HepG2 (cell line): ENCODE results near the gene MTRR.

Source experiments
- NFKBIZ ChIP-seq: IDR thresholded peaks from 2 replicates; pipeline ENCODE4 v1.6.1; 2018; ENCODE audit warnings: missing genetic modification reagents, missing compliant biosample characterization
- SUZ12 ChIP-seq: fragments of 150-350 bp; IDR thresholded peaks from 2 replicates; pipeline ENCODE4 v1.6.1; 2014; ENCODE audit warnings: low read depth, low read length
- ZBTB33 ChIP-seq: sonication (generic); formaldehyde crosslinking; IDR thresholded peaks from 2 replicates; pipeline ENCODE4 v1.4.0; 2020; ENCODE audit warnings: missing genetic modification reagents
- ZNF431 ChIP-seq: sonication (generic); formaldehyde crosslinking; IDR thresholded peaks from 2 replicates; pipeline ENCODE4 v1.9.0; 2022; ENCODE audit warnings: missing genetic modification reagents, low read depth, mild to moderate bottlenecking, borderline replicate concordance

- TF ChIP-seq ZNF431 (CRISPR knock-in tag) (no peak), ZBTB33 (CRISPR knock-in tag) (no peak), NFKBIZ (no peak), SUZ12 (no peak)
These were observed 43.3 kb upstream of the MTRR start for GRCh38 chr5:7825630-7826029.
